MG63 (cell line): ENCODE results near the gene CA14. TPM values are rescaled to one million over a fixed set of nuclear protein-coding genes. Genes with fewer than 3 reads are reported as not detected.
"Not testable (repeated sequence)": the region's sequence is repeated elsewhere in the genome, so short reads cannot be mapped to it uniquely, and the experiment has no call there.

Experiments used
- DNase-seq: peaks from one replicate; pipeline ENCODE4 v3.0.0-alpha.2; 2020
- H3K27me3 ChIP-seq: fragments of 250-450 bp; sonication (Bioruptor Pico); 2 replicates; pipeline ENCODE4 v1.5.1; 2020; ENCODE audit warnings: mild to moderate bottlenecking, moderate library complexity
- H3K36me3 ChIP-seq: fragments of 250-450 bp; sonication (Bioruptor Pico); 2 replicates; pipeline ENCODE4 v1.5.1; 2020; ENCODE audit warnings: mild to moderate bottlenecking, moderate library complexity
- H3K4me3 ChIP-seq: fragments of 250-450 bp; sonication (Bioruptor Pico); 2 replicates; pipeline ENCODE4 v1.5.1; 2020; ENCODE audit warnings: mild to moderate bottlenecking, moderate library complexity
- H3K9me3 ChIP-seq: fragments of 250-450 bp; sonication (Bioruptor Pico); 2 replicates; pipeline ENCODE4 v1.5.1; 2020; ENCODE audit warnings: mild to moderate bottlenecking, moderate library complexity
- total RNA-seq: library from RNA; depleted of rRNA; stranded (reverse); fragments of >200 nt; shearing (Covaris generic); gene quantifications from 2 replicates; pipeline ENCODE4 v1.2.3, GENCODE V29; 2014; ENCODE audit warnings: low replicate concordance; rRNA removed

Gene CA14
- total RNA-seq, 1 experiment from 2014 or later: not detected

DNA sequence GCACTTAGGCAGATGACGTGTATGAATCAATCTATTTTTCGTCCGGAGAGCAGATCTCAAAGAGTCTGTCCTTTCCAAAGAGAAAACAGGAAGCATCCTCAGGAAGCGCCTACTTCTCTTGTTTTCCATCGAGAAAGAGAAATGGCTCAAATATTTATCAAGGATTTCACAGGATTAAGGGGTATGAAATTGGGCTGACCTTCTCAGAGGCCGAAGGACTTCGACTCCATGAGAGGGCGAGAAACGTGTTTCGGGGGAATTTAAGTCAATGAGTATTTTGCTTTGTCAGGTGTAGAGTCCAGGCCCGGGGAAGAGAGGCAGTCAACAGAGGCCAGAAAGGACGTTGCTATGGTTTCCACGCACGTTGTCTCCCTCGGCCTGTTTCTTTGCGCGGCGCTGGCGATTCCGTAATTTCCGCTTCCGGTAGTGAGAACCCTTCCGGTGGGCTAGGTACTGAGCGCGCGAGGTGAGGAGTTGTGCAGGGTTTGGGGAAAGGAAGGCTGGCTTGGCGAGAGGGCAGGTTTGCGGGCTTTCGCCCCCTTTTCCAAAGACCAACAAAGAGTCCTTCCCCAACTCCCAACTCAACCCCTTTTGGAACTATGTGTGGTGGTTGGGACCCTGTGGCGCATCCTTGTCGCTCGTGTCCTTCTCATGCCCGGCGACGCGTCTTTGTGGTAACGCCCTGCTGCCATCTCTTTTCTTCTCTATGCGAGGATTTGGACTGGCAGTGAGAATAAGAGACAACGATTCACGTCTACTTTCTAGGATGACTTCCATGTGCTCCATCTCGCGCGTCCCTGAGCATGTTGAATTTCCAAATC lies 36.1 kb downstream of the CA14 start, which contains the start of gene MRPS21:
Gene MRPS21 (plus strand): TSS at position 429 of the 821 bp plus-strand sequence. CDS start 506 bp downstream, outside the sequence.
- DNase-seq: peak; percentile 95
- peaks cover under 1% of the 10 kb centered on the region; the same call in 1 of the 2 replicates for H3K27me3 ChIP-seq
- H3K36me3 ChIP-seq: peaks cover 33% of the 10 kb centered on the region
- no peaks in the 10 kb centered on the region for H3K9me3 ChIP-seq
- H3K4me3 ChIP-seq: peak within 1 kb of the TSS; percentile 80

GRCh38 chr1:150295476-150295875 lies 37.9 kb downstream of the CA14 start:
- H3K36me3 ChIP-seq: peaks cover 49% of the 10 kb centered on the region
- H3K27me3 ChIP-seq: no peaks in the 10 kb centered on the region
- no peak for DNase-seq
- H3K4me3 ChIP-seq: no peak overlapping the region
- no peaks in the 10 kb centered on the region for H3K9me3 ChIP-seq

- Histone ChIP-seq H3K4me3 (no peak overlapping the region), H3K9me3 (no peaks in the 10 kb centered on the region), H3K36me3 (peaks cover 91% of the 10 kb centered on the region), H3K27me3 (no peaks in the 10 kb centered on the region)
- no peak for DNase-seq
These were observed 42.1 kb downstream of the CA14 start for GRCh38 chr1:150299716-150300115.

DNA sequence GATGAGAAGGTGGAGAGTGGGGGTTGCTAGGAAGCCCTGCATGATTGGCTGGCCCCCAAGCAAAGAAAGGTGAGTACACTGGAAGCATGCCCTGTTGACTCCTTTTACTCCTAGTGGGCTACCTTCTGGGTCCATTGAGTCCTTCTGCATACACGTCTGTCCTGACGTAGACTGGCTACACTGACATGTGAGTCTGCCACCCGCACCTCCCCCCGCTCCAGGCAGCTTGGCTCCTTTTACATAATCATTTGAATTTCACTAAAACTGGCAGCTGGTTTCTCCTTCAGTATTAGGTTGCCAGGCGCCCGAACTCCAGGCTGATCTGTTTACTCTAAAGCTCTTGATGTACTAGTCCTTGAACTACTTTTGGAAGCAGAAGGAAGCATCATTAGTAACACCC lies 44.8 kb downstream of the CA14 start:
- Histone ChIP-seq H3K4me3 (no peak overlapping the region), H3K27me3 (no peaks in the 10 kb centered on the region), H3K36me3 (peaks cover 89% of the 10 kb centered on the region), H3K9me3 (no peaks in the 10 kb centered on the region)
- no peak for DNase-seq

GRCh38 chr1:150302902-150303301 lies 45.3 kb downstream of the CA14 start:
- Histone ChIP-seq H3K36me3 (peaks cover 89% of the 10 kb centered on the region), H3K9me3 (no peaks in the 10 kb centered on the region), H3K27me3 (no peaks in the 10 kb centered on the region), H3K4me3 (no peak overlapping the region)
- DNase-seq: no peak

- H3K9me3 ChIP-seq, H3K27me3 ChIP-seq, H3K4me3 ChIP-seq, DNase-seq: not testable (repeated sequence)
- peaks cover 55% of the 10 kb centered on the region for H3K36me3 ChIP-seq
These were observed 51.0 kb downstream of the CA14 start for GRCh38 chr1:150308585-150308984.

DNA sequence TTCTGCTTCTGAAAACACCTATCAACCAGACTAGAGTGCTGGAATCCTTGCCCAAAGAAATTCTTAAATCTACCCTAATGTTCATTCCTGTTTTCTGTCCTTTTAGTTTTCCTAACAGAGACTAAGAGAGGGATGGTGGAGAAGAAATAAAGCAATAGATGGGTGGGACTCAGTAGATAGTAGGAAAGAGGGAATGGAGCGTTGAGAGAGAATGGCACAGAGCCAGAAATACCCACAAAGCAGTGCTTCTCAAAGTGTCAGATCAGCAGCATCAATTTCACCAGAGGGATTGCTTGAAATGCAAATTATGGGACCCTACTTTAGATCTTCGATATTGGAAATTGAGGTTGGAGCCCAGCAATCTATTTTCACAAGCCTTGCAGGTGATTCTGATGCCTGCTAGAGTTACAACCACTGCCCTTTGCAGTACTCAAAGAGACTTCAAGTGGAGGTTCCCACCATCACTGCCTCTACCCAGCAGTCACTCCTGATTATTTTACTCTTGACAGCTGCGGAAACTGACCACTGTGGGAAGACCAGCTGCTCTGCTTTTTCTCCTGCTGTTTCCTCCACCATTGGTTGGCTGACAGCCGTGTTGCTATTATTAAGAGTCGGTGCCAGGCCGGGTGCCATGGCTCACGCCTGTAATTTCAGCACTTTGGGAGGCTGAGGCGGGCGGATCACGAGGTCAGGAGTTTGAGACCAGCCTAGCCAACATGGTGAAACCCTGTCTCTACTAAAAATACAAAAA lies 52.4 kb downstream of the CA14 start:
- DNase-seq: no peak

DNA sequence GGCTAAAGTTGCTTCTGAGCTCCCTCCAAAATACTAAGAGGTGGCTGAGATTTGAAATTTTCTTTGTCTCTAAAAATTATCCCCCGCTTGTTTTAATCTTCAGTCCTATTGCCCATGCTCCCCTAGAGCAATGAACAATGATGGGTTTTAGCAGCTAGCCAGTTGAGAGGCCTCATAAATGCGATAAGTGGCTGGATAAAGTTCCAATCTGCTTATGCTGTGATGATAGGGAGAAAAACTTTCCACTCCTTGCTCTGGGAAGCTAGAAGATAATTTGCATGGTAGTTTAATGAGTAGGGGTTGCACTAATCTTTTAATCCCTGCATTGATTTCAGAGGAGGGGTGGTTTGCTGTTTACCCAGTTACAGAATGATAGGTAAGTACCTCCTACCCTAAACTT lies 54.2 kb downstream of the CA14 start:
- Histone ChIP-seq H3K4me3 (no peak overlapping the region), H3K36me3 (peaks cover 26% of the 10 kb centered on the region), H3K27me3 (no peaks in the 10 kb centered on the region), H3K9me3 (no peaks in the 10 kb centered on the region)
- no peak for DNase-seq

More for the DNA sequence above, 52.4 kb downstream of the CA14 start:
- Histone ChIP-seq H3K36me3 (peaks cover 42% of the 10 kb centered on the region), H3K9me3 (no peaks in the 10 kb centered on the region), H3K27me3 (no peaks in the 10 kb centered on the region), H3K4me3 (no peak overlapping the region)

Other genes starting within 250 kb of the CA14 start
- gene OTUD7B, start 247.0 kb upstream of the CA14 start, total RNA-seq: 6.5 and 9.0 TPM in 2 replicates
- 26.4 and 47.3 TPM in 2 replicates for gene VPS45, start 190.0 kb upstream of the CA14 start, total RNA-seq
- 9.9 and 15.8 TPM in 2 replicates for gene PLEKHO1, start 107.9 kb upstream of the CA14 start, total RNA-seq
- gene ANP32E, start 21.7 kb upstream of the CA14 start, total RNA-seq: 17.0 and 38.7 TPM in 2 replicates
- 136 and 156 TPM in 2 replicates for gene APH1A, start 11.2 kb downstream of the CA14 start, total RNA-seq
- gene C1orf54, start 15.0 kb downstream of the CA14 start, total RNA-seq: 2.5 TPM in 1 of 2 replicates, not detected in the other
- gene CIART, start 24.8 kb downstream of the CA14 start, total RNA-seq: not detected in 2 replicates
- gene MRPS21, start 36.1 kb downstream of the CA14 start, total RNA-seq: 75.5 and 80.7 TPM in 2 replicates
- gene PRPF3, start 63.8 kb downstream of the CA14 start, total RNA-seq: 65.9 and 75.5 TPM in 2 replicates
- gene RPRD2, start 106.4 kb downstream of the CA14 start, total RNA-seq: 2.5 and 10.6 TPM in 2 replicates
- 14.7 and 15.4 TPM in 2 replicates for gene TARS2, start 229.6 kb downstream of the CA14 start, total RNA-seq